K562 (cell line): ENCODE data around the gene IDH3G. TPM values are rescaled to one million over a fixed set of nuclear protein-coding genes. Genes with fewer than 3 reads are reported as not detected.
A peak's percentile ranks its signal among the peaks of the same experiment; 100 is the strongest.

ENCODE experiments used
- ATAC-seq: fragments of 200-7000 bp; cut with Tn5 transposase; 3 replicates; pipeline ENCODE4 v1.9.1; 2020; ENCODE audit warnings: moderate library complexity
- BruUV-seq: library from RNA; stranded (reverse); fragments of 400-500 nt; replicated peaks from 2 replicates; lab custom pipeline; 2021; lab: Mats Ljungman, UMichigan
- CTCF ChIA-PET: fragments of 300-600 bp; formaldehyde crosslinking; extraction: SDS; loops from one replicate; lab custom pipeline; 2021; ENCODE audit warnings: low intra/inter-chr PET ratio; lab: Yijun Ruan, JAX
- POLR2A ChIA-PET: fragments of 300-600, 350-650 bp; sonication (Branson Sonifier 250); formaldehyde crosslinking; extraction: SDS; loops from one replicate; lab custom pipeline; 2021; ENCODE audit warnings: antibody characterized with exemption, inconsistent platforms; lab: Yijun Ruan, JAX
- DNase-seq, 4 experiments: peaks; one replicate each; pipeline versions ENCODE4 v3.0.0 to v3.0.0-alpha.2; 2011 to 2018; ENCODE audit warnings: low spot score in 3 of 4, mixed read lengths in 3 of 4; ENCODE audit errors: extremely low read depth in 1 of 4
- FAIRE-seq: peaks from 2 replicates; lab custom pipeline; 2011; peaks lifted over from hg19 to GRCh38; lab: Jason Lieb, UNC
- H2AFZ ChIP-seq: 2 replicates; pipeline ENCODE4 v1.6.0; 2011; ENCODE audit warnings: low read depth, low read length, control low read depth, inconsistent platforms
- H3K27ac ChIP-seq: fragments of 200-600 bp; 3 replicates; pipeline ENCODE4 v1.8.0; 2011; ENCODE audit warnings: low read depth, mild to moderate bottlenecking, control low read depth, inconsistent platforms, low read length, moderate library complexity, mixed read lengths; ENCODE audit errors: extremely low read depth
- H3K27me3 ChIP-seq, 2 experiments: fragments of 300-600 bp in 1 of 2; 2 replicates in 1 of 2; 3 replicates in 1 of 2; pipeline versions ENCODE4 v1.6.0 to v1.8.0; 2011; ENCODE audit warnings: inconsistent platforms in 2 of 2, low read length in 2 of 2, mild to moderate bottlenecking in 1 of 2, mixed read lengths in 1 of 2, moderate library complexity in 1 of 2; ENCODE audit not compliant: control insufficient read depth in 2 of 2, insufficient read depth in 2 of 2
- H3K36me3 ChIP-seq: fragments of 300-600 bp; 3 replicates; pipeline ENCODE4 v1.8.0; 2011; ENCODE audit warnings: mild to moderate bottlenecking, low read length, inconsistent platforms; ENCODE audit not compliant: control insufficient read depth, insufficient read depth
- H3K4me1 ChIP-seq, 2 experiments: fragments of 200-600 bp in 1 of 2; replicated peaks in 1 of 2; 2 replicates in 1 of 2; 3 replicates in 1 of 2; pipeline versions ENCODE4 v1.5.1 to v1.8.0; 2011; ENCODE audit warnings: inconsistent platforms in 2 of 2, low read length in 2 of 2, mild to moderate bottlenecking in 1 of 2, mixed read lengths in 1 of 2, moderate library complexity in 1 of 2; ENCODE audit not compliant: control insufficient read depth in 2 of 2, insufficient read depth in 2 of 2
- H3K4me2 ChIP-seq: 2 replicates; pipeline ENCODE4 v1.6.1; 2011; ENCODE audit warnings: low read length, control low read depth, inconsistent platforms, mixed read lengths; ENCODE audit not compliant: insufficient read depth
- H3K4me3 ChIP-seq: fragments of 200-600 bp; sonication (generic), shearing (Covaris generic); 2 replicates; pipeline ENCODE4 v1.5.1; 2016; ENCODE audit warnings: control low read depth, inconsistent platforms
- H3K79me2 ChIP-seq: fragments of 200-600 bp; 3 replicates; pipeline ENCODE4 v1.8.0; 2011; ENCODE audit warnings: low read length, inconsistent platforms; ENCODE audit not compliant: control insufficient read depth, insufficient read depth
- H3K9ac ChIP-seq, 2 experiments: 2 replicates each; pipeline versions ENCODE4 v1.6.0 to v1.6.1; 2011; ENCODE audit warnings: low read depth in 2 of 2, low read length in 2 of 2, control low read depth in 1 of 2, inconsistent platforms in 1 of 2, mild to moderate bottlenecking in 1 of 2, mixed read lengths in 1 of 2; ENCODE audit not compliant: insufficient read depth in 1 of 2
- H3K9me1 ChIP-seq: one replicate; pipeline ENCODE4 v1.6.0; 2011; ENCODE audit warnings: inconsistent platforms, mild to moderate bottlenecking, low read length, moderate library complexity; ENCODE audit not compliant: control insufficient read depth, insufficient read depth
- H3K9me3 ChIP-seq: replicated peaks from 2 replicates; pipeline ENCODE4 v1.5.1; 2011; ENCODE audit warnings: low read depth, low read length, inconsistent platforms; ENCODE audit not compliant: control insufficient read depth, insufficient read depth
- H4K20me1 ChIP-seq: replicated peaks from 2 replicates; pipeline ENCODE4 v1.6.1; 2011; ENCODE audit warnings: low read length, inconsistent platforms, mixed read lengths; ENCODE audit not compliant: control insufficient read depth, insufficient read depth
- PHTF2 ChIP-seq: fragments of 250-450 bp; sonication (Bioruptor Pico); IDR thresholded peaks from 2 replicates; pipeline ENCODE4 v1.5.0; 2021; ENCODE audit warnings: mild to moderate bottlenecking
- POLR2G ChIP-seq: fragments of 200-400 bp; formaldehyde crosslinking; IDR thresholded peaks from 2 replicates; pipeline ENCODE4 v1.6.1; 2017; ENCODE audit warnings: low read depth, mild to moderate bottlenecking, antibody characterized with exemption, low read length, moderate library complexity
- WGBS: fragments of 100-300 bp; shearing (Covaris generic); methylation state at CpG from one replicate; pipeline ENCODE4 v1.1.6; 2016; ENCODE audit warnings: low coverage, mixed read lengths; ENCODE audit not compliant: insufficient coverage; ENCODE audit errors: missing lambda C conversion rate; 5-methylcytosine and 5-hydroxymethylcytosine counted together
- in situ Hi-C: fragments of 300-500 bp; cut with MboI; formaldehyde crosslinking; loops from 4 replicates; pipeline ENCODE4 v1.15.0; 2018; ENCODE audit warnings: inconsistent platforms, mixed read lengths
- intact Hi-C: fragments of 100-400 bp; cut with micrococcal nuclease; formaldehyde crosslinking; loops from 2 replicates; pipeline ENCODE4 v1.14.2; 2022
- polyA plus RNA-seq, 8 experiments: library from polyadenylated mRNA; depleted of rRNA in 4 of 8; stranded (reverse) in 5 of 8; unstranded in 3 of 8; fragments of >200 nt; fragmentation: Nextera tagmentation in 2 of 8; fragmentation: Illumina TruSeq in 1 of 8; extraction: Ambion mirVana in 2 of 8; extraction: Trizol in 1 of 8; gene quantifications; 2 replicates each; pipeline versions ENCODE4 v1.2.1 to v1.2.3, GENCODE V29; 2011 to 2014; ENCODE audit warnings: inconsistent platforms in 1 of 8, missing spikeins in 1 of 8
- total RNA-seq, 7 experiments: library from RNA; depleted of rRNA in 6 of 7; stranded (reverse); fragments of >200 nt in 6 of 7; fragmentation: Illumina TruSeq in 2 of 7; extraction: Trizol in 2 of 7; gene quantifications; 2 replicates each; pipeline versions ENCODE4 v1.2.1 to v1.2.3, GENCODE V29; 2011 to 2021; ENCODE audit warnings: low replicate concordance in 1 of 7
- TF ChIP-seq, protein P1 (sequence below): IDR thresholded peaks from 3 replicates; pipeline ENCODE4 v1.6.1; 2011; ENCODE audit warnings: borderline replicate concordance, mild to moderate bottlenecking; ENCODE audit not compliant: insufficient read length, insufficient read depth

Gene IDH3G
- total and polyA plus RNA-seq, 9 of the 15 experiments (the other 6 are each of a cell fraction or from before 2014, with no cell fraction given), result 24.3 to 72.5 (median 37.9) TPM

DNA sequence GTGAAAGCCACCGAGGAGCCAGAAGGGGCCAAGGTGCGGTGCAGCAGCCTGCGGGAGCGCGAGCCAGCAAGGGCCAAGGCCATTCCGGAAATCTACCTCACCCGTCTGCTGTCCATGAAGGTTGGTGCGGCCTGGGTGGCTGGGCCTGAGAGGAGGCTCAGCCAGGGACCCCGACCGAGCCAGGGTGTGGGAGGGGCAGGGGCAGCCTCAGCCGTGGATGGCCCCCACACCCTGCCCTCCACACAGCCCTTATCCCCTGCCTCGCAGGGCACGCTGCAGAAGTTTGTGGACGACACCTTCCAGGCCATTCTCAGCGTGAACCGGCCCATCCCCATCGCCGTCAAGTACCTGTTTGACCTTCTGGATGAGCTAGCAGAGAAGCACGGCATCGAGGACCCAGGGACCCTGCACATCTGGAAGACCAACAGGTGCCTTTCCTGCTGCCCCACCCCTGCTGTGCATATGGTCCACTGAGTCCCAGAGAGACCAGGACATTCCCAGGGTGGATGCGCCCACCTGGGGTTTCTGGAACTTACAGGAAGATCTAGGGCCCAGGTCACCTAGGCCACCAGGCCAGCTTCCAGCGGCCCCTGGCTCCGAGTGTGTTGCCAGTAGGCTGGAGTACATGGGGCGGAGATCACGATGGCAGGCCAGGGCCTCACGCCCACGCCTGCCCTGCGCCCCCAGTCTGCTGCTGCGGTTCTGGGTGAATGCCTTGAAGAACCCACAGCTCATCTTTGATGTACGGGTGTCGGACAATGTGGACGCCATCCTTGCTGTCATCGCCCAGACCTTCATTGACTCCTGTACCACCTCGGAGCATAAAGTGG is 16.7 kb downstream of the IDH3G start:
- no peak for DNase-seq
- no peak overlapping the region for H2AFZ ChIP-seq
- H3K9me3 ChIP-seq, result no peaks in the 10 kb centered on the region
- no peak for ATAC-seq
- no peaks in the 10 kb centered on the region for H4K20me1 ChIP-seq
- TF ChIP-seq POLR2G (peak; percentile 61), PHTF2 (no peak)
- TF ChIP-seq, protein P1, sequence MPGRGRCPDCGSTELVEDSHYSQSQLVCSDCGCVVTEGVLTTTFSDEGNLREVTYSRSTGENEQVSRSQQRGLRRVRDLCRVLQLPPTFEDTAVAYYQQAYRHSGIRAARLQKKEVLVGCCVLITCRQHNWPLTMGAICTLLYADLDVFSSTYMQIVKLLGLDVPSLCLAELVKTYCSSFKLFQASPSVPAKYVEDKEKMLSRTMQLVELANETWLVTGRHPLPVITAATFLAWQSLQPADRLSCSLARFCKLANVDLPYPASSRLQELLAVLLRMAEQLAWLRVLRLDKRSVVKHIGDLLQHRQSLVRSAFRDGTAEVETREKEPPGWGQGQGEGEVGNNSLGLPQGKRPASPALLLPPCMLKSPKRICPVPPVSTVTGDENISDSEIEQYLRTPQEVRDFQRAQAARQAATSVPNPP, result no peak
- TF ChIP-seq, all 486 proteins: peak for 1
- ChIA-PET POLR2A (interaction anchor here (0.6 to 0.8 kb wide), 4 partner anchors 8 to 591 kb away, joined by 3 to 4 read pairs (median 3); no protein-coding TSS in a partner anchor), CTCF (no interaction called here)
- 0 out of 2 replicates have a peak overlapping the region, but pooled peaks have one; percentile 60 for H3K4me2 ChIP-seq
- no peaks in the 10 kb centered on the region for H3K79me2 ChIP-seq
- H3K4me3 ChIP-seq, result no peak overlapping the region
- 76% methylated on average over 8 of the region's 34 CpGs for WGBS
- intact Hi-C loops (no loop called here), in situ Hi-C loops (no loop called here)
- no TSS peak for BruUV-seq
- H3K4me1 ChIP-seq, result peaks cover 8 to 84% of the 10 kb centered on the region in 2 experiments; a peak in 4 of 5 replicates
- H3K27me3 ChIP-seq, result no peaks in the 10 kb centered on the region
- no peaks in the 10 kb centered on the region for H3K36me3 ChIP-seq
- peaks cover 6% of the 10 kb centered on the region for H3K9me1 ChIP-seq
- peak overlapping the region in 1 of 2 experiments; percentile 78; a peak in 2 of 4 replicates for H3K9ac ChIP-seq
- no peak overlapping the region for H3K27ac ChIP-seq
- no peak for FAIRE-seq
